ENCODE measurements around the gene TRMT2A. TPM values are rescaled to one million over a fixed set of nuclear protein-coding genes. Genes with fewer than 3 reads are reported as not detected.

TRMT2A gene
- polyA plus RNA-seq, 1 of the 3 experiments (the other 2 are of a cell fraction) = 54.6 TPM

DNA sequence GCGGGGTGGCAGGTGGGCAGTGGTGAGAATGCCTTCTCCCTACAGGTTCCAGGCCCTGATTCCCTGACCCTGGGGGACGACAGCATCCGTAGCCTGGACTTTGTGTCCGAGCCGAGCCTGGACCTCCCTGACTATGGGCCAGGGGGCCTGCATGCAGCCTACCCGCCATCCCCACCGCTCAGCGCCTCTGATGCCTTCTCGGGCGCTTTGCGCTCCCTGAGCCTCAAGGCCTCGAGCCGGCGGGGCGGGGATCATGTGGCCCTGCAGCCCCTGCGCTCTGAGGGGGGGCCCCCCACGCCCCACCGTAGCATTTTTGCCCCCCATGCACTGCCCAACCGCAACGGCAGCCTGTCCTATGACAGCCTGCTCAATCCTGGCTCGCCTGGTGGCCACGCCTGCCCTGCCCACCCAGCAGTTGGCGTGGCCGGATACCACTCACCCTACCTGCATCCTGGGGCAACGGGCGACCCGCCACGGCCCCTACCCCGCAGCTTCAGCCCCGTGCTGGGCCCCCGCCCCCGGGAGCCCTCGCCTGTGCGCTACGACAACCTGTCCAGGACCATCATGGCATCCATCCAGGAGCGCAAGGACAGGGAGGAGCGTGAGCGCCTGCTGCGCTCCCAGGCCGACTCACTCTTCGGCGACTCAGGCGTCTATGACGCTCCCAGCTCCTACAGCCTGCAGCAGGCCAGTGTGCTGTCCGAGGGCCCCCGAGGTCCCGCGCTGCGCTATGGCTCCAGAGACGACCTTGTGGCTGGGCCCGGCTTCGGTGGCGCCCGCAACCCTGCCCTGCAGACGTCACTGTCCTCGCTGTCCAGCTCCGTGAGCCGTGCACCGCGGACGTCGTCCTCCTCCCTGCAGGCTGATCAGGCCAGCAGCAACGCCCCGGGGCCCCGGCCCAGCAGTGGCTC lies 25.9 kb upstream of the TRMT2A start:
- 94% methylated on average over 47 of the region's 65 CpGs for WGBS (ENCODE audit: low lambda C conversion rate)
- no peak overlapping the region for H3K4me2 ChIP-seq
- no peak overlapping the region for H3K4me3 ChIP-seq (ENCODE audit: low read depth in 2 of 2, low read length in 1 of 2)
- H4K20me1 ChIP-seq (ENCODE audit: insufficient read depth) = peaks cover 21% of the 10 kb centered on the region
- H3K79me2 ChIP-seq (ENCODE audit: insufficient read depth) = peaks cover 15% of the 10 kb centered on the region; the same call in 1 of the 2 replicates
- no peak for DNase-seq
- no peak for TF ChIP-seq SMC3 (IDR thresholded peaks at IDR 0.05; ENCODE audit: low read depth, low read length)
- TF ChIP-seq FOXM1 (IDR thresholded peaks at IDR 0.05; ENCODE audit: low read depth) = no peak
- no peak for TF ChIP-seq EZH2phosphoT487 (IDR thresholded peaks at IDR 0.05; ENCODE audit: borderline replicate concordance, low read depth)
- TF ChIP-seq EP300 (IDR thresholded peaks at IDR 0.05; ENCODE audit: borderline replicate concordance in 1 of 2, low read depth in 1 of 2, low read length in 1 of 2) = no peak
- no peak for TF ChIP-seq NFIC (IDR thresholded peaks at IDR 0.05; ENCODE audit: borderline replicate concordance)
- no peak for TF ChIP-seq NRF1 (IDR thresholded peaks at IDR 0.05; ENCODE audit: low read depth, low read length)
- TF ChIP-seq GABPA (IDR thresholded peaks at IDR 0.05; ENCODE audit: low read depth) = no peak
- TF ChIP-seq RXRA (IDR thresholded peaks at IDR 0.05; ENCODE audit: borderline replicate concordance, low read depth) = no peak
- no peak for TF ChIP-seq MXI1 (IDR thresholded peaks at IDR 0.05; ENCODE audit: low read depth, low read length)
- TF ChIP-seq, protein P1, sequence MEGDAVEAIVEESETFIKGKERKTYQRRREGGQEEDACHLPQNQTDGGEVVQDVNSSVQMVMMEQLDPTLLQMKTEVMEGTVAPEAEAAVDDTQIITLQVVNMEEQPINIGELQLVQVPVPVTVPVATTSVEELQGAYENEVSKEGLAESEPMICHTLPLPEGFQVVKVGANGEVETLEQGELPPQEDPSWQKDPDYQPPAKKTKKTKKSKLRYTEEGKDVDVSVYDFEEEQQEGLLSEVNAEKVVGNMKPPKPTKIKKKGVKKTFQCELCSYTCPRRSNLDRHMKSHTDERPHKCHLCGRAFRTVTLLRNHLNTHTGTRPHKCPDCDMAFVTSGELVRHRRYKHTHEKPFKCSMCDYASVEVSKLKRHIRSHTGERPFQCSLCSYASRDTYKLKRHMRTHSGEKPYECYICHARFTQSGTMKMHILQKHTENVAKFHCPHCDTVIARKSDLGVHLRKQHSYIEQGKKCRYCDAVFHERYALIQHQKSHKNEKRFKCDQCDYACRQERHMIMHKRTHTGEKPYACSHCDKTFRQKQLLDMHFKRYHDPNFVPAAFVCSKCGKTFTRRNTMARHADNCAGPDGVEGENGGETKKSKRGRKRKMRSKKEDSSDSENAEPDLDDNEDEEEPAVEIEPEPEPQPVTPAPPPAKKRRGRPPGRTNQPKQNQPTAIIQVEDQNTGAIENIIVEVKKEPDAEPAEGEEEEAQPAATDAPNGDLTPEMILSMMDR (IDR thresholded peaks at IDR 0.05) = no peak
- TF ChIP-seq TCF12 (IDR thresholded peaks at IDR 0.05) = no peak
- no peak for TF ChIP-seq TAF1 (IDR thresholded peaks at IDR 0.05; ENCODE audit: borderline replicate concordance, low read depth, low read length)
- TF ChIP-seq POLR2AphosphoS5 (IDR thresholded peaks at IDR 0.05; ENCODE audit: low read depth, low read length) = no peak
- TF ChIP-seq, protein P2, sequence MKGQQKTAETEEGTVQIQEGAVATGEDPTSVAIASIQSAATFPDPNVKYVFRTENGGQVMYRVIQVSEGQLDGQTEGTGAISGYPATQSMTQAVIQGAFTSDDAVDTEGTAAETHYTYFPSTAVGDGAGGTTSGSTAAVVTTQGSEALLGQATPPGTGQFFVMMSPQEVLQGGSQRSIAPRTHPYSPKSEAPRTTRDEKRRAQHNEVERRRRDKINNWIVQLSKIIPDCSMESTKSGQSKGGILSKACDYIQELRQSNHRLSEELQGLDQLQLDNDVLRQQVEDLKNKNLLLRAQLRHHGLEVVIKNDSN (IDR thresholded peaks at IDR 0.05; ENCODE audit: borderline replicate concordance, low read depth) = no peak
- no peak for TF ChIP-seq CHD2 (IDR thresholded peaks at IDR 0.05; ENCODE audit: low read length, partially characterized antibody)
- TF ChIP-seq JUND (IDR thresholded peaks at IDR 0.05) = no peak
- CTCF ChIA-PET = no interaction called here
- H3K27me3 ChIP-seq (ENCODE audit: insufficient read depth) = no peaks in the 10 kb centered on the region
- H2AFZ ChIP-seq (ENCODE audit: low read depth) = no peak overlapping the region
- H3K9ac ChIP-seq = no peak overlapping the region
- H3K9me2 ChIP-seq = no peaks in the 10 kb centered on the region
- H3K36me3 ChIP-seq (replicated peaks in 1 of 2; ENCODE audit: control insufficient read depth in 1 of 2, insufficient read depth in 2 of 2, low read length in 1 of 2) = peaks cover 0 to 15% of the 10 kb centered on the region in 2 experiments
- POLR2A ChIA-PET = no interaction called here
- H3K9me3 ChIP-seq = no peaks in the 10 kb centered on the region
- H3K27ac ChIP-seq (ENCODE audit: low read depth in 2 of 2, low read length in 1 of 2) = no peak overlapping the region
- H3K4me1 ChIP-seq (ENCODE audit: control insufficient read depth in 1 of 2, insufficient read depth in 2 of 2, low read depth in 1 of 2, low read length in 1 of 2) = peaks cover 0 to 25% of the 10 kb centered on the region in 2 experiments; a peak in 1 of 4 replicates
- no peaks in the 10 kb centered on the region for H3F3A ChIP-seq (replicated peaks; ENCODE audit: insufficient read depth)

Measured in SK-N-SH (cell line).